HG03442 (cell line): ENCODE data around the gene CACNA2D4.

Experiments
- ATAC-seq: cut with Tn5 transposase; IDR thresholded peaks from one replicate; pipeline ENCODE4 v1.9.1; 2021; ENCODE audit warnings: mild to moderate bottlenecking, moderate library complexity; ENCODE audit not compliant: unreplicated experiment

Gene CACNA2D4

GRCh38 chr12:1873531-1874510, 44.6 kb downstream of the CACNA2D4 start:
- ATAC-seq, result no peak

GRCh38 chr12:1872448-1872847, 46.0 kb downstream of the CACNA2D4 start:
- no peak for ATAC-seq

GRCh38 chr12:1872001-1872400, 46.5 kb downstream of the CACNA2D4 start:
- ATAC-seq, result no peak

- no peak for ATAC-seq
These were observed 47.2 kb downstream of the CACNA2D4 start for GRCh38 chr12:1870998-1871917.

- no peak for ATAC-seq
These were observed 48.4 kb downstream of the CACNA2D4 start for GRCh38 chr12:1870086-1870485.

GRCh38 chr12:1869145-1869544, 49.3 kb downstream of the CACNA2D4 start:
- no peak for ATAC-seq

- no peak for ATAC-seq
These were observed 53.1 kb downstream of the CACNA2D4 start for GRCh38 chr12:1865284-1865866.

GRCh38 chr12:1864867-1865266, 53.6 kb downstream of the CACNA2D4 start:
- ATAC-seq, result no peak

GRCh38 chr12:1864456-1864855, 54.0 kb downstream of the CACNA2D4 start:
- no peak for ATAC-seq

GRCh38 chr12:1863823-1864222, 54.6 kb downstream of the CACNA2D4 start:
- no peak for ATAC-seq

- no peak for ATAC-seq
These were observed 55.5 kb downstream of the CACNA2D4 start for GRCh38 chr12:1862973-1863372.

GRCh38 chr12:1859643-1860042, 58.8 kb downstream of the CACNA2D4 start:
- no peak for ATAC-seq

GRCh38 chr12:1858456-1858855, 60.0 kb downstream of the CACNA2D4 start:
- ATAC-seq, result no peak

- no peak for ATAC-seq
These were observed 60.6 kb downstream of the CACNA2D4 start for GRCh38 chr12:1857821-1858220.

GRCh38 chr12:1857086-1857485, 61.4 kb downstream of the CACNA2D4 start:
- no peak for ATAC-seq

- no peak for ATAC-seq
These were observed 63.2 kb downstream of the CACNA2D4 start for GRCh38 chr12:1855241-1855640.

- ATAC-seq, result no peak
These were observed 64.7 kb downstream of the CACNA2D4 start for GRCh38 chr12:1853716-1854115.

- ATAC-seq, result no peak
These were observed 66.4 kb downstream of the CACNA2D4 start for GRCh38 chr12:1852076-1852475.

GRCh38 chr12:1851151-1851701, 67.2 kb downstream of the CACNA2D4 start:
- no peak for ATAC-seq

- ATAC-seq, result no peak
These were observed 69.7 kb downstream of the CACNA2D4 start for GRCh38 chr12:1848745-1849144.

- ATAC-seq, result no peak
These were observed 70.3 kb downstream of the CACNA2D4 start for GRCh38 chr12:1848146-1848545.
